Iris pigment epithelial cell (primary cell): ENCODE data around the gene NHSL1.

Experiments used
- DNase-seq: peaks from one replicate; pipeline ENCODE4 v3.0.0-alpha.2; 2011; ENCODE audit warnings: low read depth

Gene NHSL1

GRCh38 chr6:138372711-138373463 is 126.4 kb downstream of the NHSL1 start:
- DNase-seq: peak; percentile 59
